DOHH2 (cell line): ENCODE data around the gene DTYMK.

Experiments
- H3F3A ChIP-seq: fragments of 200-600 bp; sonication (generic), shearing (Covaris generic); 2 replicates; pipeline ENCODE4 v1.6.0; 2016; ENCODE audit warnings: antibody characterized with exemption, mild to moderate bottlenecking; ENCODE audit not compliant: control insufficient read depth, insufficient read depth
- H3K27ac ChIP-seq: fragments of 200-600 bp; sonication (generic); 2 replicates; pipeline ENCODE4 v1.5.1; 2014; ENCODE audit warnings: low read depth, mild to moderate bottlenecking, low read length, moderate library complexity
- H3K27me3 ChIP-seq: fragments of 200-600 bp; sonication (generic); 2 replicates; pipeline ENCODE4 v1.6.1; 2014; ENCODE audit warnings: mild to moderate bottlenecking, low read length, mixed read lengths; ENCODE audit not compliant: control insufficient read depth
- H3K36me3 ChIP-seq: fragments of 200-600 bp; sonication (generic); 2 replicates; pipeline ENCODE4 v1.6.1; 2014; ENCODE audit warnings: mild to moderate bottlenecking, low read length, moderate library complexity, mixed read lengths; ENCODE audit not compliant: control insufficient read depth
- H3K4me1 ChIP-seq: fragments of 200-600 bp; sonication (generic); 2 replicates; pipeline ENCODE4 v1.6.1; 2014; ENCODE audit warnings: mild to moderate bottlenecking, low read length, mixed read lengths; ENCODE audit not compliant: control insufficient read depth
- H3K4me2 ChIP-seq: fragments of 200-600 bp; sonication (generic); 2 replicates; pipeline ENCODE4 v1.6.0; 2014; ENCODE audit warnings: mild to moderate bottlenecking, low read length, moderate library complexity
- H3K4me3 ChIP-seq: fragments of 200-600 bp; sonication (generic); 2 replicates; pipeline ENCODE4 v1.5.1; 2014; ENCODE audit warnings: mild to moderate bottlenecking, low read length, mixed read lengths
- H3K79me2 ChIP-seq: fragments of 200-600 bp; sonication (generic); 2 replicates; pipeline ENCODE4 v1.6.1; 2014; ENCODE audit warnings: mild to moderate bottlenecking, low read length, mixed read lengths; ENCODE audit not compliant: control insufficient read depth
- H3K9me2 ChIP-seq: fragments of 200-600 bp; sonication (generic); replicated peaks from 2 replicates; pipeline ENCODE4 v1.6.1; 2014; ENCODE audit warnings: mild to moderate bottlenecking, low read length, mixed read lengths; ENCODE audit not compliant: control insufficient read depth
- H3K9me3 ChIP-seq: fragments of 200-600 bp; sonication (generic); 2 replicates; pipeline ENCODE4 v1.6.1; 2014; ENCODE audit warnings: antibody characterized with exemption, low read length, mixed read lengths; ENCODE audit not compliant: control insufficient read depth, insufficient read depth
- H4K20me1 ChIP-seq: fragments of 200-600 bp; sonication (generic); 2 replicates; pipeline ENCODE4 v1.6.0; 2014; ENCODE audit warnings: low read depth, mild to moderate bottlenecking, antibody characterized with exemption, low read length, moderate library complexity; ENCODE audit not compliant: control insufficient read depth, insufficient read depth
- CTCF ChIP-seq: fragments of 200-600 bp; sonication (generic); IDR thresholded peaks from one replicate; pipeline ENCODE4 v1.5.1; 2014; ENCODE audit warnings: antibody characterized with exemption, mild to moderate bottlenecking, low read depth, low read length; ENCODE audit not compliant: poor library complexity, severe bottlenecking
- EZH2phosphoT487 ChIP-seq: fragments of 200-600 bp; sonication (generic); IDR thresholded peaks from 2 replicates; pipeline ENCODE4 v1.6.1; 2017; ENCODE audit warnings: borderline replicate concordance, mild to moderate bottlenecking, antibody characterized with exemption, low read length, moderate library complexity, mixed read lengths

Gene DTYMK

DNA sequence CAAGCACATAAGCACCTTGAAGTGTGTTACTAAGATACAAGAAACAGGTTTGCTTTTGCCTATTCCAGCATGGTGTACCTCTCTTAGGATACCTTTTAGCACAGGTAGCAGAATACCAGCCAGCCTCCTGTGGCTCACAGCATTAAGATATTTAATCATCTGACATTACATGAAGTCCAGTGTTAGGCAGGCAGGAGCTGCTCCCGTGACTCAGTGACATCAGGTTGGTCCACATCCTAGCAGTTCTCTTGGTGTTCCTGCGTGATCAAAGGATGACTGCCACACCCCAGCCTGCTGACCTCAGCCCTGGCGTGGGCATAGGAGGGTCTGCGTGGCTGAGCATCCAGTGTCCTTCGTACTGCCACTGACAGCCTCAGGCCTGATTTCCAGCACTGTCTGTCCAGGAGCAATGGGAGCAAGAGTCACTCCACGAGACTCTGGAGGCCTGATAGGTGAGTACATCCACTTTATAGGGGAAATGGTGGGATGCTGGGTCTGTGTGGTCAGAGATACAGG, 3.6 kb upstream of the DTYMK start:
- H3F3A ChIP-seq = peaks cover 2% of the 10 kb centered on the region; the same call in 1 of the 2 replicates
- H3K36me3 ChIP-seq = peaks cover 78% of the 10 kb centered on the region
- no peak overlapping the region for H3K27ac ChIP-seq
- H3K9me2 ChIP-seq = no peaks in the 10 kb centered on the region
- H3K9me3 ChIP-seq = no peaks in the 10 kb centered on the region
- no peak overlapping the region for H3K4me3 ChIP-seq
- H4K20me1 ChIP-seq = peaks cover 3% of the 10 kb centered on the region; the same call in 1 of the 2 replicates
- H3K27me3 ChIP-seq = no peaks in the 10 kb centered on the region
- peaks cover 65% of the 10 kb centered on the region for H3K79me2 ChIP-seq
- H3K4me2 ChIP-seq = 0 out of 2 replicates have a peak overlapping the region, but pooled peaks have one; percentile 11
- H3K4me1 ChIP-seq = peaks cover 21% of the 10 kb centered on the region
- no peak for TF ChIP-seq EZH2phosphoT487
- no peak for TF ChIP-seq CTCF

GRCh38 chr2:241689306-241689705, 2.7 kb upstream of the DTYMK start:
- no peak for TF ChIP-seq CTCF
- no peak for TF ChIP-seq EZH2phosphoT487
- H4K20me1 ChIP-seq = peaks cover 3% of the 10 kb centered on the region; the same call in 1 of the 2 replicates
- peaks cover 2% of the 10 kb centered on the region; the same call in 1 of the 2 replicates for H3F3A ChIP-seq
- peaks cover 78% of the 10 kb centered on the region for H3K36me3 ChIP-seq
- peak overlapping the region; percentile 37 for H3K4me2 ChIP-seq
- no peak overlapping the region for H3K27ac ChIP-seq
- H3K4me1 ChIP-seq = peaks cover 25% of the 10 kb centered on the region
- no peaks in the 10 kb centered on the region for H3K9me2 ChIP-seq
- peak overlapping the region; percentile 21; the same call in 1 of the 2 replicates for H3K4me3 ChIP-seq
- no peaks in the 10 kb centered on the region for H3K9me3 ChIP-seq
- H3K79me2 ChIP-seq = peaks cover 75% of the 10 kb centered on the region
- H3K27me3 ChIP-seq = no peaks in the 10 kb centered on the region

DNA sequence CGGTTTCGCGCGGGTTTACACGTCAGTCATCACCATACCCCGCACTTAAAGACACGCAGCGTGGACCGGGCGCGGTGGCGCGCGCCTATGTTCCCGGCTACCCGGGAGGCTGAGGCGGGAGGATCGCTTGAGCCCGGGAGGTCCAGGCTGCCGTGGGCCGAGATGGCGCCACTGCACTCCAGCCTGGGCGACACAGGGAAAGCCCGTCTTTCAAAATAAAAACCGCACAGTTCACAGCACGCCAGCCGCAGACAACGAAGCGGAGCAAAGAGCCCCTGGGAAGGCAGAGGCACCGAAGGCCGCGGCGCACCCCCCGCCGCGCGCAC, 328 bp downstream of the DTYMK start:
- Histone ChIP-seq H3K36me3 (peaks cover 83% of the 10 kb centered on the region), H3K4me1 (peaks cover 25% of the 10 kb centered on the region), H3F3A (no peaks in the 10 kb centered on the region), H3K9me2 (no peaks in the 10 kb centered on the region), H3K27me3 (no peaks in the 10 kb centered on the region), H3K4me2 (peak overlapping the region; percentile 82), H3K4me3 (peak overlapping the region; percentile 85), H3K79me2 (peaks cover 95% of the 10 kb centered on the region), H3K9me3 (no peaks in the 10 kb centered on the region), H4K20me1 (peaks cover 3% of the 10 kb centered on the region; the same call in 1 of the 2 replicates), H3K27ac (peak overlapping the region; percentile 44)
- TF ChIP-seq CTCF (no peak), EZH2phosphoT487 (no peak)
